Measurements from ENCODE around the gene PPP2R2C. TPM values are rescaled to one million over a fixed set of nuclear protein-coding genes. Genes with fewer than 3 reads are reported as not detected.

Gene PPP2R2C
- total and polyA plus RNA-seq, 10 of the 15 experiments (the other 5 are each of a cell fraction or from before 2014, with no cell fraction given) = 0.13 to 0.15 TPM; not detected in 8

- intact Hi-C loops (cut with micrococcal nuclease; ENCODE audit: unreplicated experiment) = no loop called here
- no peak for DNase-seq (ENCODE audit: low read depth, low spot score)
- H3K9me3 ChIP-seq (replicated peaks; ENCODE audit: control insufficient read depth, insufficient read depth, low read length) = no peaks in the 10 kb centered on the region
- no peaks in the 10 kb centered on the region for H3K79me2 ChIP-seq (ENCODE audit: control insufficient read depth, insufficient read depth, low read length)
- no TSS peak for BruUV-seq (replicated peaks)
- no peak overlapping the region for H3K4me2 ChIP-seq (ENCODE audit: control insufficient read depth, insufficient read depth)
- no peak for TF ChIP-seq RAD21 (IDR thresholded peaks at IDR 0.05; ENCODE audit: insufficient read depth, low read depth, low read length)
- no peak for TF ChIP-seq TARDBP (IDR thresholded peaks at IDR 0.05; ENCODE audit: borderline replicate concordance)
- no peak for TF ChIP-seq POLR2AphosphoS5 (IDR thresholded peaks at IDR 0.05; ENCODE audit: low read length)
- TF ChIP-seq USF2 (IDR thresholded peaks at IDR 0.05; ENCODE audit: borderline replicate concordance, low read depth, low read length) = no peak
- TF ChIP-seq ZSCAN29 (IDR thresholded peaks at IDR 0.05) = no peak
- no peak for TF ChIP-seq SIN3A (IDR thresholded peaks at IDR 0.05; ENCODE audit: low read depth, low read length)
- TF ChIP-seq JUND (IDR thresholded peaks at IDR 0.05; ENCODE audit: low read depth, low read length) = no peak
- no peak for TF ChIP-seq HCFC1 (IDR thresholded peaks at IDR 0.05; ENCODE audit: low read length)
- TF ChIP-seq NFYA (IDR thresholded peaks at IDR 0.05; ENCODE audit: borderline replicate concordance, low read depth, low read length) = no peak
- no peak for TF ChIP-seq MYC (IDR thresholded peaks at IDR 0.05; ENCODE audit: insufficient read depth, insufficient read length, insufficient replicate concordance, low read length, severe bottlenecking)
- TF ChIP-seq CTCF (IDR thresholded peaks at IDR 0.05 in 2 of 3, conservative IDR thresholded peaks at IDR 0.05 in 1 of 3; ENCODE audit: control insufficient read depth in 2 of 3, extremely low read depth in 1 of 3, insufficient read depth in 1 of 3, low read depth in 3 of 3, low read length in 3 of 3) = no peak
- TF ChIP-seq RAD51 (IDR thresholded peaks at IDR 0.05) = no peak
- TF ChIP-seq BACH1 (IDR thresholded peaks at IDR 0.05; ENCODE audit: borderline replicate concordance) = no peak
- TF ChIP-seq NBN (IDR thresholded peaks at IDR 0.05) = no peak
- TF ChIP-seq SPI1 (IDR thresholded peaks at IDR 0.05; ENCODE audit: borderline replicate concordance, insufficient read depth, low read depth, low read length) = no peak
- TF ChIP-seq MXI1 (IDR thresholded peaks at IDR 0.05; ENCODE audit: low read depth, low read length) = no peak
- no peak for TF ChIP-seq MEF2B (IDR thresholded peaks at IDR 0.05; ENCODE audit: partially characterized antibody, poor library complexity, severe bottlenecking)
- no peak for TF ChIP-seq PBX3 (IDR thresholded peaks at IDR 0.05; ENCODE audit: insufficient replicate concordance, low read depth, low read length)
- TF ChIP-seq TCF12 (IDR thresholded peaks at IDR 0.05; ENCODE audit: low read depth, low read length) = no peak
- in situ Hi-C loops (cut with MboI) = no loop called here
- no peaks in the 10 kb centered on the region for H3K36me3 ChIP-seq (ENCODE audit: control insufficient read depth in 2 of 2, insufficient read depth in 2 of 2, low read length in 1 of 2)
- POLR2A ChIA-PET = no interaction called here
- H3K9ac ChIP-seq (ENCODE audit: control insufficient read depth, insufficient read depth, low read length) = no peak overlapping the region
- no peak overlapping the region for H3K27ac ChIP-seq (ENCODE audit: control insufficient read depth, insufficient read depth)
- no peak for FAIRE-seq
- 0 out of 2 replicates have a peak, but pooled peaks cover 3% of the 10 kb centered on the region for H4K20me1 ChIP-seq (ENCODE audit: control insufficient read depth, insufficient read depth)
- ATAC-seq = no peak
- H2AFZ ChIP-seq (ENCODE audit: control insufficient read depth, low read depth, low read length) = no peak overlapping the region
- peaks cover 0 to 3% of the 10 kb centered on the region in 2 experiments; a peak in 2 of 4 replicates for H3K27me3 ChIP-seq (replicated peaks in 1 of 2; ENCODE audit: control insufficient read depth in 2 of 2, insufficient read depth in 2 of 2, low read length in 1 of 2)
- CTCF ChIA-PET = no interaction called here
- SMC1A ChIA-PET (ENCODE audit: uncharacterized antibody, unreplicated experiment) = no interaction called here
- no peak overlapping the region for H3K4me3 ChIP-seq
- RAD21 ChIA-PET (ENCODE audit: unreplicated experiment) = no interaction called here
- no peaks in the 10 kb centered on the region for H3K4me1 ChIP-seq (ENCODE audit: control insufficient read depth, insufficient read depth, low read length)
- 42% methylated on average over 19 of the region's 19 CpGs for WGBS (ENCODE audit: insufficient coverage, insufficient replicate concordance, low lambda C conversion rate, missing lambda C conversion rate)
Measured at GRCh38 chr4:6349896-6350603, 122.4 kb downstream of the PPP2R2C start.

Data from GM12878 (cell line).